Tracheal epithelial cell (primary cell): ENCODE measurements around the gene GRID2. TPM values are rescaled to one million over a fixed set of nuclear protein-coding genes. Genes with fewer than 3 reads are reported as not detected.

ENCODE experiments used
- total RNA-seq: library from RNA; depleted of rRNA; stranded (reverse); fragments of >200 nt; gene quantifications from 2 replicates; pipeline ENCODE4 v1.2.1, GENCODE V29; 2014

GRID2 gene
- under 0.01 TPM in 1 of 2 replicates, not detected in the other for total RNA-seq

DNA sequence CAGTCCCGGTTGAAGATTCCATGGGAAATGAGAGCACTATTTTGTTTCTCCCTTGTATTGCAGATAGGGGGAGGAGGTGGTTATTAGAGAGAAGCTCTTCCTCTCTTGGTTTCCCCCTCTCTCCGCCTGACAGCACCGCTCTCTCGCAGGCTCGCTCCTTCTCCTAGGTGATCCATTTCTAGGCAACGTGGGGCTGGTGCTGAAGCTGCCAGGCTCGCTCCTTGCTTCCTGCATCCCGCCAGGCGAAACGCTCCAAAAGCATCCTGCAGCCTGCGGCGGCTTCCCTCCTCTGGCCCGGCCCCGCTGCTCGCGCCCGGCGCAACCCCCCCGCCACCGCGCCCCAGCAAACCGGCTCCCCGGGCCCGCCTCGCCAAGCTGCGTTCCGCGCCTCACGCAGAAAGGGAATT is at the start of gene GRID2:
Gene GRID2, plus strand, starts transcription at position 346 of the 407 bp plus-strand sequence.

